HG03558 (cell line): ENCODE data around the gene GPSM1.

Source experiments
- ATAC-seq: cut with Tn5 transposase; IDR thresholded peaks from one replicate; pipeline ENCODE4 v1.9.1; 2021; ENCODE audit warnings: moderate number of reproducible peaks; ENCODE audit not compliant: unreplicated experiment; ENCODE audit errors: extremely low read depth

The GPSM1 gene

GRCh38 chr9:136327304-136327974 lies at the start of gene GPSM1:
Gene GPSM1, plus strand, starts transcription at chr9:136327539. Its CDS starts 157 bp downstream, at chr9:136327696.
- no peak for ATAC-seq

- no peak for ATAC-seq
These were observed 49.6 kb upstream of the GPSM1 start for GRCh38 chr9:136277746-136278145.

GRCh38 chr9:136278221-136278620 lies 49.1 kb upstream of the GPSM1 start:
- ATAC-seq, result no peak

- ATAC-seq, result no peak
These were observed 48.4 kb upstream of the GPSM1 start for GRCh38 chr9:136278894-136279293.

GRCh38 chr9:136279471-136279870 lies 47.9 kb upstream of the GPSM1 start:
- ATAC-seq, result no peak

- no peak for ATAC-seq
These were observed 46.6 kb upstream of the GPSM1 start for GRCh38 chr9:136280535-136281315.

GRCh38 chr9:136281421-136282271 lies 45.7 kb upstream of the GPSM1 start:
- ATAC-seq, result no peak

- ATAC-seq, result no peak
These were observed 45.0 kb upstream of the GPSM1 start for GRCh38 chr9:136282272-136282861.

GRCh38 chr9:136283291-136284235 lies 43.8 kb upstream of the GPSM1 start:
- ATAC-seq, result no peak

GRCh38 chr9:136284311-136284710 lies 43.0 kb upstream of the GPSM1 start:
- ATAC-seq, result no peak

- no peak for ATAC-seq
These were observed 42.4 kb upstream of the GPSM1 start for GRCh38 chr9:136284951-136285350.

GRCh38 chr9:136285501-136286358 lies 41.6 kb upstream of the GPSM1 start:
- no peak for ATAC-seq

- ATAC-seq, result no peak
These were observed 40.9 kb upstream of the GPSM1 start for GRCh38 chr9:136286359-136286986.

GRCh38 chr9:136286987-136287379 lies 40.4 kb upstream of the GPSM1 start:
- no peak for ATAC-seq

GRCh38 chr9:136287960-136288753 lies 39.2 kb upstream of the GPSM1 start:
- ATAC-seq, result no peak

- ATAC-seq, result no peak
These were observed 37.5 kb upstream of the GPSM1 start for GRCh38 chr9:136289651-136290507.
